NB4 (cell line): ENCODE measurements around the gene SHB.
"Not testable (repeated sequence)": the region's sequence is repeated elsewhere in the genome, so short reads cannot be mapped to it uniquely, and the experiment has no call there.

Experiments used
- DNase-seq: peaks from one replicate; pipeline ENCODE4 v3.0.0; 2010; ENCODE audit warnings: low read depth
- H3K4me3 ChIP-seq: one replicate; pipeline ENCODE4 v1.5.1; 2011; ENCODE audit warnings: mild to moderate bottlenecking, low read depth, low read length, moderate library complexity
- CTCF ChIP-seq: IDR thresholded peaks from one replicate; pipeline ENCODE4 v1.5.1; 2012; ENCODE audit warnings: low read depth, low read length
- MAX ChIP-seq: IDR thresholded peaks from 2 replicates; pipeline ENCODE4 v1.6.1; 2011; ENCODE audit warnings: low read depth, low read length
- MYC ChIP-seq: IDR thresholded peaks from 2 replicates; pipeline ENCODE4 v1.6.1; 2011; ENCODE audit warnings: low read depth, low read length
- POLR2A ChIP-seq: IDR thresholded peaks from 2 replicates; pipeline ENCODE4 v1.6.1; 2011; ENCODE audit warnings: mild to moderate bottlenecking; ENCODE audit not compliant: insufficient read length; ENCODE audit errors: extremely low read depth

SHB gene

GRCh38 chr9:37897665-37898064 lies 171.4 kb downstream of the SHB start:
- H3K4me3 ChIP-seq: no peak overlapping the region
- TF ChIP-seq MYC: no peak
- TF ChIP-seq MAX: no peak
- no peak for TF ChIP-seq CTCF
- TF ChIP-seq POLR2A: no peak
- no peak for DNase-seq

DNA sequence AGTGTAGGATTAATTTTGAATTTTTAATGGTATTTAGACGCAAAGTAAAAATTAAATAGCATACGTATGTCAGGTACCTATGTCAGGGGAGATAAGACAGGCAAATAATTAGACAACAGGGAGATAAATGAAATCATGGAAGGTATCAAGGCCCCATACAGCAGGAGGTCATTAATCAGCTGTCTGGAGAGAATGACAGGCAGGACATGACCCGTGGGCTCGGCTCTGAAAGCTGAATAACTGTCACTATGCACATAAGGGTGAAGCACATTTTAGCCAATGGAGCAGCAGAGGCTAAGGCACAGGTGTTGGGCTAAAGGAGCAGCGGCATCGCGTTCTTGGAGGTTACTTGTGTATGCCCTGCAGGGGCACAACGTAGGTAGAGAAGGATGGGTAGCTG lies 177.0 kb downstream of the SHB start:
- H3K4me3 ChIP-seq: no peak overlapping the region
- TF ChIP-seq CTCF (no peak), MAX (no peak), MYC (no peak), POLR2A (no peak)
- DNase-seq: no peak

DNA sequence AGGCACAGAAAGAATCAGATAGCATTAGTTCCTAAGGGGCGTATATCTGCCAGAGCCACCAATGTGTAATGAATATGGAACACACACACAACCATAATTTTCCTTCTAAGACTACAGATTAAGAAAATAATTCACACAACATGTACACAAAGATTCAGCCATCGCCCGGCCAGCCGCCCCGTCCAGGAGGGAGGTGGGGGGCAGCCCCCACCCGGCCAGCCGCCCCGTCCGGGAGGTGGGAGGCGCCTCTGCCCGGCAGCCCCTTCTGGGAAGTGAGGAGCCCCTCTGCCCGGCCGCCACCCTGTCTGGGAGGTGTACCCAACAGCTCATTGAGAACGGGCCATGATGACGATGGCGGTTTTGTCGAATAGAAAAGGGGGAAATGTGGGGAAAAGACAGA lies 178.0 kb downstream of the SHB start:
- not testable (repeated sequence) for DNase-seq, H3K4me3 ChIP-seq

- TF ChIP-seq MAX (no peak), MYC (no peak), CTCF (no peak), POLR2A (no peak)
- no peak overlapping the region for H3K4me3 ChIP-seq
- DNase-seq: no peak
Measured at GRCh38 chr9:37889536-37889935, 179.5 kb downstream of the SHB start.

DNA sequence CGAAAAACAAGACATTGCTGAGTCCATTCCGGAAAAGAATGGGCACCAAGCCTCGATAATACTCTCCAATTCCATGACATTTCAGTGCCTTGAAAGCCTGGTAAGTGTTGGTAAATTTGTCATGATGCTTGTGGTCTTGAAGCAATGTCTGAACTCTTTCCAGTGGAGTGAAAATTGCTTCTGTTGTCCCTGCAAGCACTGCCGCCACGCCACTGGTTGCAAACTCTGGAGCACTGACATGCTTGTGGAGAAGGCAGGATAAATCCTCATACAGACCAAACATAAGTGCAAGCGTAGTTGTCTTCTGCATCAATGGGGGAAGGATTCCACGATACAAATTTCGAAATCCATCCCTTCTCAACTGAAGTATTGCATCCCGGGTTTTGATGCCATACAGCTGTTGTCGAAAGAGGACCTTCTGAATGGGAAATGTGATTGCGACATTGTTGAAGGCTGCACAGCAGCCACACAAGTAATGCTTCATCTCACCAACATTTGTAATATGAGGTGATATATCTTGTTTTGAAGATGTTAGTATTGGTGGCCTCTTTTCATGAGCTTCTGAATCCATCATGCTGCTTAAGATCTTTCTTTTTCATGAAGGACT lies 180.9 kb downstream of the SHB start:
- peak; percentile 68 for DNase-seq
- H3K4me3 ChIP-seq: not testable (repeated sequence)

- DNase-seq: no peak
- H3K4me3 ChIP-seq: no peak overlapping the region
- TF ChIP-seq MYC: no peak
- no peak for TF ChIP-seq CTCF
- no peak for TF ChIP-seq MAX
- TF ChIP-seq POLR2A: no peak
Measured at GRCh38 chr9:37880916-37881479, 188.0 kb downstream of the SHB start.

- no peak overlapping the region for H3K4me3 ChIP-seq
- DNase-seq: no peak
- no peak for TF ChIP-seq MYC
- TF ChIP-seq CTCF: no peak
- TF ChIP-seq MAX: no peak
- no peak for TF ChIP-seq POLR2A
Measured at GRCh38 chr9:37876376-37876775, 192.7 kb downstream of the SHB start.
